ENCODE data around the gene CHST12.
"Not testable (repeated sequence)": the region's sequence is repeated elsewhere in the genome, so short reads cannot be mapped to it uniquely, and the experiment has no call there.

The CHST12 gene

DNA sequence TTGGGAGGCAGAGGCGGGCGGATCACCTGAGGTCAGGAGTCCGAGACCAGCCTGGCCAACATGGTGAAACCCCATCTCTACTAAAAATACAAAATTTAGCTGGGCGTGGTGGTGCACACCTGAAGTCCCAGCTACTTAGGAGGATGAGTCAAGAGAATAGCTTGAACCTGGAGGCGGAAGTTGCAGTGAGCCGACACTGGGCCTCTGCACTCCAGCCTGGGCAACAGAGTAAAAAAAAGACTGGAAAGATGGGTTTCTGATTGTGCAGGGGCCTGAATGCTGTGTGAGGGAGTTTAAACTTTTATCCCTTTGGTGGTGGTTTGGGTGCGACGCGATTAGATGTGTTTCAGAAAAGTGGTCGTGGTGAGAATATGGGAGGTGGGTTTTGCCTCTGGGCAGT lies 1.8 kb downstream of the CHST12 start:
- no peak for DNase-seq

- no peak for DNase-seq
Measured at GRCh38 chr7:2405601-2406345, 2.4 kb downstream of the CHST12 start.

GRCh38 chr7:2409745-2410414 lies 6.5 kb downstream of the CHST12 start:
- no peak for DNase-seq

DNA sequence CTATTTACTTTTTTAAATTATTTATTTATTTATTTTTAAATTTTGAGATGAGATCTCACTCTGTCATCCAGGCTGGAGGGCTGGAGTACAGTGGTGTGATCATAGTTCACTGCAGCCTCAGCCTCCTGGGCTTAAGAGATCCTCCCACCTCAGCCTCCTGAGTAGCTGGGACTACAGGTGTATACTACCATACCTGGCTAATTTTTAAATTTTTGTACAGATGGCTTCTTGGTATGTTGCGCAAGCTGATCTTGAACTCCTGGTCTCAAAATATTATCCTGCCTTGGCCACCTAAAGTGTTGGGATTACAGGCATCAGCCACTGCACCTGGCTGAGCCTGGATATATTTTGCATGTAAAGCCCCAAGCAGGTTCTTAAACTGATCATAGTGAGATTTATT lies 7.6 kb downstream of the CHST12 start:
- no peak for DNase-seq

- no peak for DNase-seq
Measured at GRCh38 chr7:2411815-2412586, 8.6 kb downstream of the CHST12 start.

DNA sequence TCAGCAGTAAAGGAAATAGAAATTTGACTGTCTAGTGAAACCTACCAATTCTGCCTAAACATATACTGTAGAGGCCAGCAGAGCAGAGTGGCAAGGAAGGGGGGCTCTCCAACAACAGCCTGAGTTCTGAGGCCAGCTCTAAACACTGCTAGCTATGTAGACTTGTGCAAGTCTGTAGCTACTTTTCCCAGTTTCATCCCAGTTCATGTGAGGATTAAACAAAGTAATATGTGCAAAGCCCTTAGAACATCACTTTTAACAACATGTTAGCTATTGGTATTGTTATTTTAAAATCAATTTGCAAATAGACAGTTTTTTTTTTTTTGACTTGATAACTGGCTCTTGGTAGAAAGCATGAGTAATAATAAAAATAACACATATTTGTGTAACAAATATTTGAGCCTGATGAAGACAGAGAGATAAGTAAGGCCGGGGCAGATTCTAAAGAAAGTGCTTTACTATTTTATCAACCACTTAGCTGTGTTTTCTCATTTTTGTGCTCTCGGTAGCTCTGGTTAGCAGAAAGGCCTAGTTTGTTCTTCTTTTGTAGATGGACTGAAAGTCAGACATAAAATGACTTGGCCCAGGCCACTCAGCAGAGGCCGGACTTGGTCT lies 9.3 kb downstream of the CHST12 start:
- DNase-seq = no peak

DNA sequence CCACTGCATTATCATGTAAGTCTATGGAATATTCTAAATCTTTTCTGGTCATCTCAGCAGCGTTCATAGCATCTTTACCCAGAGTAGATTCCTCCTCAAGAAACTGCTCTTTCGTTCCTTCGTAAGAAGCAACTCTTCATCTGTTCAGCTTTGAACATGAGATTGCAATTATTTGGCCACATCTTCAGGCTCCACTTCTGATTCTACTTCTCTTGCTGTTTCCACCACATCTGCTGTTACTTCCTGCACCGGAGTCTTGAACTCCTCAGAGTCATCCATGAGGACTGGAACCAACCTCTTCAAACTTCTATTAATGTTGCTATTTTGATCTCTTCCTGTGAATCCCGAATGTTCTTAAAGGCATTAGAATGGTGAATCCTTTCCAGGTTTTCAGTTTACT lies 12.7 kb downstream of the CHST12 start:
- no peak for DNase-seq

- no peak for DNase-seq
Measured at GRCh38 chr7:2416650-2417049, 13.2 kb downstream of the CHST12 start.

- DNase-seq = not testable (repeated sequence)
Measured at GRCh38 chr7:2417178-2417577, 13.8 kb downstream of the CHST12 start.

DNA sequence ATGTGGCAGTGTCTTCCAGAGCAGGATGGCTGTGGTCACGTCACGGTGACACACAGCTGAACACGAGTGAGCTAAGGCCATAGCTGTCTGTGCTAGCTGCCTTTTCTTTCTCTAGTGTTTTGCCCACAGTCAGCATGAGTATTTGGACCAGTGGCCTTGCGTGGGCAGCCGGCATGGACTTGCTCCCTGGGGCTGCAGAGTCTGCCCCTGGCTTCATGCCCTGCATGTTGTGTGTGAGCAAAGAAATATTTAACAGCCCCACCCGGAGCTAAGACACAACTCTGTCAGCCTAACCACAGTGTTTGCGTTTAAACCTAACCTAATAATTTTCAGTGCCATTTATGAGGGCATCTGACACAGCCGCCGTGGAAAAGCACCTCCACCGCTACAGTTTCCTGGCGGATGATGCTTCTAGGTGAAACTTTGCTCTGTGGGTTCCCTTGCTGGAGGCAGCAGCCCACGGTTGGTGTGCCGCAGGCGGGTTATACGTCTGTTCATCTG lies 14.6 kb downstream of the CHST12 start:
- DNase-seq = no peak

- no peak for DNase-seq
Measured at GRCh38 chr7:2420216-2420933, 17.0 kb downstream of the CHST12 start.

DNA sequence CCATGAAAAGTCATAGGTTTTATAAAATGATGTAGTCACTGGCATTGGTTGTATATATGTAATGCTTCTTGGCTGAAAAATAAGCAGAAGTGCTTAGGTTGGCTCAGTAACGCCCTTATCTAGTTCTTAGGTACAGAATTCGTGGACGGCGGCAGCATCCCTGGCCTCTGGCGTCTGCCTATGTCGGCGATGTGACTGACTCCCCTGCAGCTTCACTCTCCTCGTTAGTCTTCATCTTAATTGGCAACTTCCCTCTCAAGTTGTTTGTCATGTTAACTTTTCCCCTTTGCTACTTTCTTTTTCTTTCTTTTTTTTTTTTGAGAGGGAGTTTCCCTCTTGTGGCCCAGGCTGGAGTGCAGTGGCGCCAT lies 18.5 kb downstream of the CHST12 start:
- DNase-seq = no peak

- DNase-seq = no peak
Measured at GRCh38 chr7:2425749-2426148, 22.3 kb downstream of the CHST12 start.

DNA sequence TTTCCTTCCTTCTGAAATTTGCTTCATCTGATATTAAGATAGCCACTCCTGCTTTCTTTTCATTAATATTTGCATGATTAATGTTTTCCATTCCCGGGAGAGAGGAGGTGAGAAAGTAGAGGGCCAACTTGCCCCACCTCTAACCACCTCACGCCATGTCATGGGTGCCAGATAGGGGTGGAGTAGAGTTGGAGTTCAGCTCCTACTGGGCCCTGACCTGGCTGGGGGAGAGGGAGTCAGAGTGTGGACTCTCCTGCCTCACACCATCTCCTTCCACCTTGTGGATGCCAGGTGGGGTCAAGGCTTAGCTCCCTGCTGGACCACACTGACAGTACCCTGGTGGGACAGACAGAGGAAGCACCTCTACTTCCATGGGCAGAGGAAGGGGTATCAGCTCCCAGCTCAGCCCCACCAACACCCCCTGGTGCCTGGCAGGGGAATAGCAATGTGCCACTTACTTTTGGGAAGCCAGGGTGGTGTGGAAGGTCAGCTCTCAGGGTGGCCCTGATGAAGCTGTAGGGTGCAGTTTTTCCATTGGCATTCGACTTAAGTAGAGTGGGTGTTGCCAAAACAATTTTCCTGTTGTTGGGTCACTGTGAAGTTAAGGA lies 28.0 kb downstream of the CHST12 start:
- DNase-seq = no peak

DNA sequence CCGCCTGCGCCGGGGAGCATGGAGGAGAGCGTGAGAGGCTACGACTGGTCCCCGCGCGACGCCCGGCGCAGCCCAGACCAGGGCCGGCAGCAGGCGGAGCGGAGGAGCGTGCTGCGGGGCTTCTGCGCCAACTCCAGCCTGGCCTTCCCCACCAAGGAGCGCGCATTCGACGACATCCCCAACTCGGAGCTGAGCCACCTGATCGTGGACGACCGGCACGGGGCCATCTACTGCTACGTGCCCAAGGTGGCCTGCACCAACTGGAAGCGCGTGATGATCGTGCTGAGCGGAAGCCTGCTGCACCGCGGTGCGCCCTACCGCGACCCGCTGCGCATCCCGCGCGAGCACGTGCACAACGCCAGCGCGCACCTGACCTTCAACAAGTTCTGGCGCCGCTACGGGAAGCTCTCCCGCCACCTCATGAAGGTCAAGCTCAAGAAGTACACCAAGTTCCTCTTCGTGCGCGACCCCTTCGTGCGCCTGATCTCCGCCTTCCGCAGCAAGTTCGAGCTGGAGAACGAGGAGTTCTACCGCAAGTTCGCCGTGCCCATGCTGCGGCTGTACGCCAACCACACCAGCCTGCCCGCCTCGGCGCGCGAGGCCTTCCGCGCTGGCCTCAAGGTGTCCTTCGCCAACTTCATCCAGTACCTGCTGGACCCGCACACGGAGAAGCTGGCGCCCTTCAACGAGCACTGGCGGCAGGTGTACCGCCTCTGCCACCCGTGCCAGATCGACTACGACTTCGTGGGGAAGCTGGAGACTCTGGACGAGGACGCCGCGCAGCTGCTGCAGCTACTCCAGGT lies 29.7 kb downstream of the CHST12 start:
- DNase-seq = no peak

DNA sequence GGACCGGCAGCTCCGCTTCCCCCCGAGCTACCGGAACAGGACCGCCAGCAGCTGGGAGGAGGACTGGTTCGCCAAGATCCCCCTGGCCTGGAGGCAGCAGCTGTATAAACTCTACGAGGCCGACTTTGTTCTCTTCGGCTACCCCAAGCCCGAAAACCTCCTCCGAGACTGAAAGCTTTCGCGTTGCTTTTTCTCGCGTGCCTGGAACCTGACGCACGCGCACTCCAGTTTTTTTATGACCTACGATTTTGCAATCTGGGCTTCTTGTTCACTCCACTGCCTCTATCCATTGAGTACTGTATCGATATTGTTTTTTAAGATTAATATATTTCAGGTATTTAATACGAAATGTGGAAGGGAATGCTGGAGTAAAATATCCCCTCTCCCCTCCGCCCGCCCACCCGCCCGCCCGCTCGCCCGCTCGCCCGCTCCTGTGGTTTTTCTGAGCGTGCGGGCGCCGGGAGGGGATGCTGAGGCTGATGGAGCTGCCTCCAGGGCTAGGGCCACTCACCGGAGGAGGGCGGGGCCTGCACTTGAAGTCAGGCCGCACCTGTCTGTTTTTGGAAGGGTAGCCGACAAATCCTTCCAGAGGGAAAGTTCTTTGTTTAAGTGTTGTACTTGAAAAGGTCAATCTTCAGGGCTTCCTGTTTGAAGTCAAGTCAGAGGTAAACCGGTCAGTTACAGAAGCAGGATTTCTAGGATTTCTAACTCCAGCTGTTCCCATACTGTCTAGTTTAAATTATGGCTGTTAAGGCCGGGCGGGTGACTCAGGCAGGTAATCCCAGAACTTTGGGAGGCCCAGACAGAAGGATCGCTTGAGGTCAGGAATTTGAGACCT lies 30.5 kb downstream of the CHST12 start:
- DNase-seq = no peak

- DNase-seq = no peak
Measured at GRCh38 chr7:2435146-2435545, 31.7 kb downstream of the CHST12 start.

- DNase-seq = no peak
Measured at GRCh38 chr7:2436341-2437104, 33.1 kb downstream of the CHST12 start.

DNA sequence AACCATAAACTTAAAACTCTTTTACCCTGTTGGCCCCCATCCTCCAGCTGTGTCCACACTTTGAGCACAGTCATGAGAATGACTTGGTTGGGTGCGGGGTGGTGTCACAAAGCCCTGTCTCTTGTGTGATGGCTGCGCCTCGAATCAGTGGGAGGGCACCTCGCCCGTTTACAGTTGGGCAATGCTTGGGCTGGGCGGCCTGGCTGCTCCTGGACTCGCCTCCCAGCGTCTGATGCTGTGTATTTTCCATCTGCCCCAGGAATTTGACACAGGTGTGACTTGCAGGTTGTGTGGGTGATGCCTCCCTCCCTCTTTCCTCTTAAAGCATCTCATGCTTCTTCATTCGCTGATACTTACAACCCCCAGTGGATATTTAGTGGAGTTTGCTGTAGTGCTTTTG lies 33.7 kb downstream of the CHST12 start:
- no peak for DNase-seq
